Activated T-cell treated with anti-CD3 and anti-CD28 coated beads, Interleukin-2, amount 50 U/mL, for 1 hour (primary cell): Measurements from ENCODE around the gene NPVF.
A peak's percentile ranks its signal among the peaks of the same experiment; 100 is the strongest.

Experiments
- DNase-seq: peaks from one replicate; pipeline ENCODE4 v3.0.0-alpha.2; 2020

NPVF gene

GRCh38 chr7:25228386-25228785 lies at the start of gene NPVF:
NPVF (minus strand) TSS chr7:25228486; CDS start chr7:25228439, 47 bp downstream.
- no peak for DNase-seq

DNA sequence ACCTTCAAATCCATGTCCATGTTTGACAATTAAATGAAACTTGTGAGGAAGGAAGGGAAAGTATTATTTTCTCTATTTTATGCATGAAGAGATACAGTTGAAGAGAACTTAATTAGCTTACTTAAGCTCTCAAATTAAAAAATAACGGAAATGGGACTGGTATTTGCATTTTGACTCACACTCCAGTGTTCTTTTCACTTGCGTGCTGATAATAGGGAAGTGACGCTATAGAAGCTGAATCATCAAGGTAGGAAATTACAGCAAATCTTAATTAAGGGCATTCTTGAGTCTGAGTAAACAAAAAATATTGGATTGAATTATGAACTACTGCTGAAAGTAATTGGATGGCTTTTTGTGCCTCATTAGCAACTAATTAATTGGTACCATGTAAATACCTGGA lies 44.0 kb upstream of the NPVF start:
- no peak for DNase-seq

DNA sequence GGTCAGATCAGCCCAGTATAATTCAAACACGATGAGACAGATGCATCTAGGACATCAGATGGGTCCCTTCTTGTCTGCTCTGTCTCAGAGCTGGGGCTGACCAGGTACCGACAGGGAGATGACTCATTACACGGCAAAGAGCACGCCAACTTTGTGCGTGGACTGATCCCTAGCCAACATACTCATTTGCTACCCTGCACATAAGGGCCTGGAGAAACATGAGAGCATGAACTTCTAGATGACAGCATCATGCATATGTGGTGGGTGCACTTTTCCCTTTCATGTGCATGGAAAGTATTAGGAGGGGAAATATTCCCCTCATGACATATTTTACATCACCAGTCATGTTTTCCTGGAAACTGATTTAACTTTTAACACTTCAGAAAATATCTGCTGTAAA lies 35.1 kb upstream of the NPVF start:
- no peak for DNase-seq

DNA sequence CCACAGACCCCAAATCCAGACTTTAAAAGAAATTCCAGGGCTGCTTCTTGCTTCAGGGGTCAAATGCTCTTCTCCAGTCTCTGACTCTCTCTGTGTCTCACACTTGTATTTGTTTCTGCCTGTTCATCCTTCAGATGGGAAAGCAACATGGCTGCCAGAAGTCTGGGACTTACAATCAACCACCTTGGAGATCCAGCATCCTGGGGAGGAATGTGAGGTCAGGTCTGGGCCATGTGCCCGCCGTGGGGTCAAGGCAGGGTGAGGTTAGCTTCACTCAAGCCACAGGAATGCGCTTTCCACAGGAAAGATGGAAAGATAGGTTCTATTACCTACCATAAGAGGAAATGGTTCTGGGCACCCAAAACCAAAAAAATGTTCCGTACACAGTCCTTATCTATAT lies 34.3 kb upstream of the NPVF start:
- no peak for DNase-seq

GRCh38 chr7:25261545-25262140 lies 33.4 kb upstream of the NPVF start:
- DNase-seq, result no peak

- no peak for DNase-seq
Measured at GRCh38 chr7:25260862-25261494, 32.7 kb upstream of the NPVF start.

GRCh38 chr7:25259487-25260243 lies 31.4 kb upstream of the NPVF start:
- peak; percentile 49 for DNase-seq

DNA sequence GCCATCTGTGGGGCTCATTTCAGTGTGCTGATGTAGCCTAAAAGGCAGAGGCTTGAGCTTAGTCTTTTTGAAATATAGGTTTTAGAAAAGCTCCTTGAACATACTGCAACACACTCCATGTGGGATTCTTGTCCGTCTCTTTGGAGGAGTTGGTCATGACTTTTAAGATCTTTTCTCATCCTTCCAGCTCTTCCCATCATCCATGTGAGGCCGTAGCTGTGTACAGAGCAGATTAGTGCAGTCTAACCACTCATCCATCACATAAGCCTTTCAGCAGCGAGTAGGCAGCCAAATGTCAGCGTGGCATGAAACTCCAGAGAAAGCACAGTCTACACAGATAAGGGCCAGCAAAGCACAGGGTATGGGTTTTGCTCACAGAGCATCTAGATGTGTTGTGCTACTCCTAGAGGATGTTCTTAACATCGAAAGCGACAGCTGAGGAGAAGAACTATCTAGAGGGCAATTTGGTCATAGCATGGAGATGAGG lies 28.1 kb upstream of the NPVF start:
- DNase-seq, result no peak

- no peak for DNase-seq
Measured at GRCh38 chr7:25255611-25256332, 27.5 kb upstream of the NPVF start.

DNA sequence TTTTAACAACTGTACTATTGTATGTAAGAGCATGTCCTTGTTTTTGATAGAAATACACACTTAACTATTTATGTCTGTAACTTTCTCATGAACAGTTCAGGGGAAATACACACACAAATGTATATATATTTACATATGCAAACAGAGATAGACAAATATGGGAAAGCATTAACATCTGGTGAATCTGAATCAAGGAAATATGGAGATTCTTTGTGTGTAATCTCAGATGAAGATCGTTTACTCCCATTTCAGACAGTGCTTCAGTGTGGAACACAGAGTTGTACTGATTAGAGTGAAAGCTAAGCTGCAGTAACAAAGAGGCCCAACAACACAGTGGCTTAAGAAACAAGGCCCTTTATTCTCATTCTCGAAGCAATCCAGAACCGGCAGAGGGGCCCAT lies 26.3 kb upstream of the NPVF start:
- no peak for DNase-seq

DNA sequence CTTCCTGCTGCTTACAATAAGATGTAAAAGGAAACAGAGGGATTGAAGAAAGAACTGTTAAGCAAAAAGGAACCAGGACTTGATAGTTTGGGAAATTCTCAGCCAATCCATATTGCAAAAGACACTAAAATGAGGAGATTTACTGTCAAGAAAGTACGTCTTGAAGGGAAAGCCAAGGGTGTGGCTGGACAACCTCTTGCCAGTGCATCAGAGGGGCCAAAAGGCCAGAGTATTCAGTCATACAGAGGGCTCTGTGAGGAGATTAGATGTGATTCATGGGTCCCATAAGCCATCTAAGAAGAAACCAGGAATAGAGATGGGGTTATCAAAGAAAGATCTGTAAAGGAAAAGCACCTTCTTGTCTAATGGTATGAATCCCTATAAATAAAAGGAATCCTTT lies 25.4 kb upstream of the NPVF start:
- DNase-seq, result no peak

GRCh38 chr7:25250386-25250785 lies 22.1 kb upstream of the NPVF start:
- no peak for DNase-seq

GRCh38 chr7:25249772-25250171 lies 21.5 kb upstream of the NPVF start:
- no peak for DNase-seq

DNA sequence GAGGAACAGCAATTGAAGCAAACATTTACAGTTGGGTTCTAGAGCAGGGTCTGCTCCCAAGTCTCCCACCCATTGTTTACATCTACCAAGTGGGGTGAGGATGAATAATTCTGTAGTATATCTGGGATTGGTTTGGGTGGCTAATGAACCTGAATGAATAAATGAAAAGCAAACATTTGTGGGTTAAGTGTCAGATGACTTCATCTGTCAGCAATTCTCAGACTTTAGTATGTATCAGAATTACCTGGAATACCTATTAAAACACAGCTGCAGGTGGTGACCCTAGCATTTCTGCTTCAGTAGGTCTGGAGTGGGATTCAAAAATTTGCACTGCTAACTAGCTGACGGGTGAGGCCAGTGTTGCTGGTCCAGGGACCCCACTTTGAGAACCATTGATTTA lies 18.0 kb upstream of the NPVF start:
- no peak for DNase-seq

- no peak for DNase-seq
Measured at GRCh38 chr7:25244254-25245033, 16.2 kb upstream of the NPVF start.

- no peak for DNase-seq
Measured at GRCh38 chr7:25242678-25243077, 14.4 kb upstream of the NPVF start.

- DNase-seq, result no peak
Measured at GRCh38 chr7:25240896-25241295, 12.6 kb upstream of the NPVF start.

DNA sequence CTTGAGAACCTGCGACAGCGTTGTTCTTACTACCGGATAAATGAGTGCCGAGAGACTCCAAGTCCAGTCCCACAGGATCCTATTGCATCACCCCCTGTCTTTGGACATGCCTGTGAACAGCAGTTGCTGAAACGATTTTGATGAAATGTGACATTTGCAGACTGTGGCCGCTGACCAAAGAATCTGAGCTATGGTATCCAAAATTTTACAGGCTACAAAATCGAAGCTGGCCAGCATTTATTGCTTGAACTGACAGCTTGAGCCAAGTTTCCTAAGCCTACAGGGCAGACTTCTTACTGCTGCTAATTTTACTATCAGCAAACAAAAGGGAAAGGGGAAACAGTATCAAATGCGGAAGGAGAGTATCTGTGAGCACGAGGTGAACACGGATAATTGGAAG lies 12.1 kb upstream of the NPVF start:
- no peak for DNase-seq

- DNase-seq, result no peak
Measured at GRCh38 chr7:25239888-25240287, 11.6 kb upstream of the NPVF start.

- no peak for DNase-seq
Measured at GRCh38 chr7:25238066-25238725, 9.9 kb upstream of the NPVF start.

- no peak for DNase-seq
Measured at GRCh38 chr7:25235471-25235870, 7.2 kb upstream of the NPVF start.

GRCh38 chr7:25234336-25234735 lies 6.0 kb upstream of the NPVF start:
- DNase-seq, result no peak
